DOHH2 (cell line): ENCODE results near the gene GOLGA2.
"Not testable (repeated sequence)": the region's sequence is repeated elsewhere in the genome, so short reads cannot be mapped to it uniquely, and the experiment has no call there.

Experiments
- CTCF ChIP-seq: fragments of 200-600 bp; sonication (generic); IDR thresholded peaks from one replicate; pipeline ENCODE4 v1.5.1; 2014; ENCODE audit warnings: antibody characterized with exemption, mild to moderate bottlenecking, low read depth, low read length; ENCODE audit not compliant: poor library complexity, severe bottlenecking
- EZH2phosphoT487 ChIP-seq: fragments of 200-600 bp; sonication (generic); IDR thresholded peaks from 2 replicates; pipeline ENCODE4 v1.6.1; 2017; ENCODE audit warnings: borderline replicate concordance, mild to moderate bottlenecking, antibody characterized with exemption, low read length, moderate library complexity, mixed read lengths

GRCh38 chr9:128279088-128280073 lies 3.6 kb upstream of the GOLGA2 start:
- TF ChIP-seq CTCF, EZH2phosphoT487: not testable (repeated sequence)
